GM18868 (cell line): ENCODE measurements around the gene ACTL9.
"Not testable (repeated sequence)": the region's sequence is repeated elsewhere in the genome, so short reads cannot be mapped to it uniquely, and the experiment has no call there.

Source experiments
- ATAC-seq: cut with Tn5 transposase; IDR thresholded peaks from one replicate; pipeline ENCODE4 v1.9.1; 2021; ENCODE audit warnings: mild to moderate bottlenecking, moderate library complexity; ENCODE audit not compliant: unreplicated experiment

ACTL9 gene

GRCh38 chr19:8698433-8699063 is at the start of gene ACTL9:
Gene ACTL9, minus strand, starts transcription at chr19:8698795. Its CDS starts 94 bp downstream, at chr19:8698701.
- ATAC-seq, result no peak

- ATAC-seq, result not testable (repeated sequence)
Observed at GRCh38 chr19:8739291-8740065, 40.9 kb upstream of the ACTL9 start.

- ATAC-seq, result no peak
Observed at GRCh38 chr19:8738377-8738776, 39.8 kb upstream of the ACTL9 start.

GRCh38 chr19:8731428-8732169 is 33.0 kb upstream of the ACTL9 start:
- no peak for ATAC-seq

DNA sequence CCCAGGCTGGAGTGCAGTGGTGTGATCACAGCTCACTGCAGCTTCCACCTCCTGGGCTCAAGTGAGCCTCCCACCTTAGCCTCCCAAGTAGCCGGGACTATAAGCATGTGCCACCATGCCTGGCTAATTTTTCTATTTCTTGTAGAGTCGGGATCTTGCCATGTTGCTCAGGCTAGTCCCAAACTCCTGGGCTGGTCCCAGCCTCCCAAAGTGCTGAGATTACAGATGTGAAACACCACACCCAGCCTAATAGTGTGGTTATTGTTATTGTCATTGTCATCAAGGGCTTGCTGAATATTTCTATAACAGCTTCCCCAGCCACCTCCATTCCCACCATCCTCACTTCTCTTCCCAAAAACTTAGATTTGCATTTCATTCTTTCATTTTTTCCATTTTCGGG is 25.7 kb upstream of the ACTL9 start:
- ATAC-seq, result no peak

DNA sequence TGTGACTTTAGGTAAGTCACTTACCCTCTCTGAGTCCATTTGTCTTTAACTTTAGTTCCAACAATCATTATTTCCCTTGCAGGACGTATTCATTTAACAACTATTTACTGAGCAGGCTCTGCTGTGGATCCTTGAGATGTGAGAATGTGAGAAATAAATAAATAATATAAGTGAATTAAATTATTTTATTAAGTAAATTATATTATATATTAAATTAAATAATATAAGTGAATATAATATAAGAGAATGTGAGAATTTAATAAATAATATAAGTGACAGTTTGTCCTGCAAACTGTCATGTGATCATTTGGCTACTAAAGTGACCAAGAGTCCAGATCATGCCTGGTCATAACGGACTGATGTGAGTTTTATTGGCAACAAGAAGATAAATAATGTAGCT is 23.4 kb upstream of the ACTL9 start:
- no peak for ATAC-seq

DNA sequence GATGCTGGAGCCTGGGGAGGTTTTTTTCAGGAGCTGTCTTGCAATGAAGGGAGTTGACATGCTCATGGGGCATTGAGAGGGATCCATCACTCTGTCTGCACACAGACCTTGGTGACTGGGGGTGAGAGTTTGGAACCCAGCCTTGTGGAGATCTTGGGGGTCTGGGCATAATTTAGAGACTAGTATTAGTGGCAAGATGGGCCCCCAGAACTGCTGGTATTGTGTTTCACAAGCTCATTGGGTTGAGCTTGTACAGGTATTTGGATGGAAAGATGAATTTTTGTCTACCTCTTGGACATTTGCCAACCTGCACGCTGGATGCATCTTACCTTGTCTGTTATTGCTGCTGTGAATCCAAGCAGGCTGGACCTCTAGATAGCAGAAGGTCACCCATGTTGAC is 22.7 kb upstream of the ACTL9 start, which contains the start of gene OR2Z1:
OR2Z1 (plus strand) TSS at position 301 of the 400 bp plus-strand sequence. CDS start 9,395 bp downstream, outside the sequence.
- ATAC-seq, result no peak

GRCh38 chr19:8710337-8710736 is 11.7 kb upstream of the ACTL9 start:
- not testable (repeated sequence) for ATAC-seq

DNA sequence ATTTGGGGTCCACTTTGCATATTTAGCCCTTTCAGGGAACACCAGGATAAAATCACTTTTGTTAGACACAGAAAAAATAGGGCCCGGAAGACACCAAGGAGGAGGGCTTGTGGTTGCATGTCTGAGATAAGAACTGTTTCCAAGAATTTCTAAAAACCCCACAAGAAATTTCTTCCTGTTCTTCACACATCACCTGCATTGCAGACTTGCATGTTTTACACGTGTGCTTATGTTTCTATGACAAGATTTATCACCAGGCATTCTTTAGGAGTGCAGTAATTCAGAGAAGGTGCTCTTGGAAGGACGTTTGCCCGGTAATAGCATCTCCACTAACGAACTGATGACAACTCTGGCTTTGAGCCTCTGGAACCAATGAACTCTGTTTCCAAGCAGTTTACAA is 7.1 kb upstream of the ACTL9 start:
- ATAC-seq, result no peak

DNA sequence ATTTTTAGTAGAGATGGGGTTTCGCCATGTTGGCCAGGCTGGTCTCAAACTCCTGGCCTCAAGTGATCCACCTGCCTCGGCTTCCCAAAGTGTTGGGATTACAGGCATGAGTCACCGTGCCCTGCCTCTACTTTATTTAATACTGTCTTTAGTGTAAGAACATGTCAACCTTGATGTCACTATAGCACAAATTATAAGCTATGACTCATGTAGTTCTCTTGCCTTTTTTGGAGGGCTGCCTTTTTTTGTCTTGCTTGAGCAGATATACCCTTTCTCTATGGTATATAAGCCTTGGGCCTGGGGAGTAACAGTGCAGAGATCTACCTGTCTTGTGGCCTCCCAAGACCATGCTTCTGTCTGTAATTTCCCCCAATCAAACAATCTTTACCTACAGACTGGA is 6.7 kb upstream of the ACTL9 start:
- ATAC-seq, result not testable (repeated sequence)

GRCh38 chr19:8703223-8703622 is 4.6 kb upstream of the ACTL9 start:
- no peak for ATAC-seq

- no peak for ATAC-seq
Observed at GRCh38 chr19:8702350-8702749, 3.8 kb upstream of the ACTL9 start.

DNA sequence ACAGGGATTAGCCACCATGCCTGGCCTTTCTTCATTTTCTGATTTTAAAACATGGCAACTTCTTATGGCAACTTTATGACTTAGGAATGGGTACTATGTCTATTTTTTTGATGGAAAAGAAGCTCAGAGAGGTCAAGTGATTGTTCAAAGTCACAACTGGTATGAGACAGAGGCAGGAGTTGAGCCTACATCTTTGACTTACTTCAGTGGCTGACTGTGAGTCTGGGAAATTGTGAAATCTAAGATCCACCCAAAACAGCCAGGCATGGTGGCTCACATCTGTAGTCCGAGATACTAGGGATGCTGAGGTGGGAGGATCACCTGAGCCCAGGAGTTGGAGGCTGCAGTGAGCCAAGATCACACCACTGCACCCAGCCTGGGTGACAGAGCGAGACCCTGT is 2.4 kb upstream of the ACTL9 start:
- ATAC-seq, result no peak

- no peak for ATAC-seq
Observed at GRCh38 chr19:8699908-8700307, 1.3 kb upstream of the ACTL9 start.

- ATAC-seq, result no peak
Observed at GRCh38 chr19:8697671-8698432, 743 bp downstream of the ACTL9 start.

GRCh38 chr19:8696993-8697392 is 1.6 kb downstream of the ACTL9 start:
- no peak for ATAC-seq

DNA sequence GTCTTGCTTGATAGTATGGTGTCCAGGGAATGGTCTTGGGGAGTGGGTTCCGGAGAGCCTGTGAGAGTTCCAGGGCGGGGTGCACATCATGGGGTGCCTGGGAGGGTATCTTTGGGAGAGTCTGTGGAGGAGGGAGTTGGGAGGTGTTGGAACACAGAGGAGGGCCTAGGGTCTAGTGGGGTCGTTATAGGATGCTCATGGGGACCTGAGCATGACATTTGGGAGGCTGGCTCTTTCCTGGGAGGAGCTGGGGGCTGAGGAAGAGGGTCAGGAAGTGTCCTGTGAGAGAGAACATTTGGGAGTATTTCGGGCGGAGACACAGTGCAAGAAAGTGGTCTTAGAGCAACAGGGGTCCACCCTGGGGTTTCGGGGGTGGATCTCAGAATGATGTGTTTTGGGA is 2.7 kb downstream of the ACTL9 start:
- ATAC-seq, result no peak

- no peak for ATAC-seq
Observed at GRCh38 chr19:8695501-8695900, 3.1 kb downstream of the ACTL9 start.

DNA sequence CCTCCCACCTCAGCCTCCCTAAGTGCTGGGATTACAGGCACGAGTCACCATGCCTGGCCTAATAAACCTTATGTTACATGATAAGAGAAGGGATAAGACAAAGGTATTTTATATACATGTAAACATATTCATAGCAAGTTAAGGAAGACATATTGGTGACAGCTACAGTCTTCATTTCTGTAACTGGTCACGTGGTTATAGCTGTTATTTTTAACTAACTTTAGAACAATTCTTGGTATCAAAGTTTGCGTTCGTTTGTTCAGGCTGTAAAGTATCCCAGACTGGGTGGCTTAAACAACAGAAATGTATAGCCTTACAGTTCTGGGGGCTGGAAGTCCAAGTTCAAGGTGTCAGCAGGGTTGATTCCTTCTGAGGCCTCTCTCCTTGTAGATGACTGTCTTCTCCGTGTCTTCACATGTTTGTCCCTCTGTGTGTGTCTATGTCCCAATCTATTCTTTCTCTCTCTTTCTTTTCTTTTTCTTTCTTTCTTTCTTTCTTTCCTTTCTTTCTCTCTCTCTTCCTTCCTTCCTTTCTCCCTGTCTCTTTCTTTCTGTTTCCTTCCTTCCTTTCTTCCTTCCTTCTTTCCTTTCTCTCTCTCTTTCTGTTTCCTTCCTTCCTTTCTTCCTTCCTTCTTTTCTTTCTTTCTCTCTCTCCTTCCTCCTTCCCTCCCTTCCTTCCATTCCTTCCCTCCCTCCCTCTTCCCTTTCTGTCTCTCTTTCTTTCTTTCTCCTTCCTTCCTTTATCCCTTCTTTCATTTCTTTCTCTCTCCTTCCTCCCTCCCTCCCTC is 7.6 kb downstream of the ACTL9 start:
- ATAC-seq, result no peak

DNA sequence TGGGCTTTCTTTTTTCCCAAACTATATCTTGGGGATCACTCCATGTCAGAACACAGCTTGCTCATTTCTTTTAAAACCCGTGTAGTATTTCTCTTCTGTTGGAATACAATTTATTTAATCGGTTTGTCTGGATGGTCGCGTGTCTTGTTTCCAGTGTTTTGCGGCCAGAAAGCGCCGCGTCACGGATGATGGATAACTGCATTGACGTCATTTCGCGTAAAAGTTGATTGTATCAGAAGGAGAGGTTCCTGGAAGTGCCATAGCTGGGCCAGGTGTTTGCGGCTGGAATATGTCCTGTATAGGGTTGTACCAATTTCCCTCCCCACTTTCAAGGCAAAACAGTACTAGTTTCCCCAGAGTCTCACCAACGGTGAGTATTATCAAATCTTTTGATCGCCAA is 9.7 kb downstream of the ACTL9 start:
- ATAC-seq, result no peak
